ENCODE data around the gene FAM135A.
"Not testable (repeated sequence)": the region's sequence is repeated elsewhere in the genome, so short reads cannot be mapped to it uniquely, and the experiment has no call there.

The FAM135A gene

DNA sequence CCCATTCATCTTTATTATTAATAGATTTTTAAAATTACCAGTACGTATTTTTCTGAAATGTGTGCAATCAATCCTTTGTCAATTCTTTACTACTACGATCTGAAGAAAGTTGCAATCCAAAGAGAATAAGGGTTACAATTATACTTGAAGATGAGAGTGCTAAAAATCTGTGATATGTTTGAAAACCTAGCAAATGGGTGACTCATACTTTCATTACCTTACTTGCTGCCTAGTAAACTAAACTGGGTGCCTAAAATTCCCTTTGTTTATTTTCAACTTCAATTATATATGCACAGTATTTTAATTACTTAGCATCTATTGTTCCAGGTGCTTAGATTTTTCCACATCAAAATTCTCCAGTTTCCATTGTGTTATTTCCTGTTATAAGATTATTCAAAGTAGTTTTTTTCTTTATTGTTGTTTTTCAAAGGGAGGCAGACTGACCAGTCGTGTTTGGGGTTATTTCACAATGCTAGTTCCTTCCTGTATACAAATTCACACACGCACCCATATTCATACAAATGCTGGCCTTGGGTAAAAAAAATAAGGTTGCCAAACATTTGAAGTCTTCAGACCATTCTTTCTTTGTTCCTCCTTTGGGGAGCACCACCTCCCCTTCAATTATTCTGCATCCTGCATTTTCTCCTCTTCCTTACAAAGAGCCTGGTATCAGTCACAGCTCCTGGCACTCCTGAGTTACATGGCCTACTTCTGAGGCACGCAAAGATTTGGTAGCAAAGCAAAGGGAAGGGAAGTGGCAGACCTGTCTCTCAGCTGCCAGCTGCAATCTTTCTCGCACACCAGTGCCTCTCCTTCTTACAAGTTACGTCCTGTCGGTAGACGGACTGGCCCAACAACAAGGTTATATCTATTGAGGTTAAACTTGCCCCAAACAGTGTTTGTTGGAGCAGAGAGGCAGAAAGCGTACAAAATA lies 16.2 kb upstream of the FAM135A start:
- DNase-seq: no peak

DNA sequence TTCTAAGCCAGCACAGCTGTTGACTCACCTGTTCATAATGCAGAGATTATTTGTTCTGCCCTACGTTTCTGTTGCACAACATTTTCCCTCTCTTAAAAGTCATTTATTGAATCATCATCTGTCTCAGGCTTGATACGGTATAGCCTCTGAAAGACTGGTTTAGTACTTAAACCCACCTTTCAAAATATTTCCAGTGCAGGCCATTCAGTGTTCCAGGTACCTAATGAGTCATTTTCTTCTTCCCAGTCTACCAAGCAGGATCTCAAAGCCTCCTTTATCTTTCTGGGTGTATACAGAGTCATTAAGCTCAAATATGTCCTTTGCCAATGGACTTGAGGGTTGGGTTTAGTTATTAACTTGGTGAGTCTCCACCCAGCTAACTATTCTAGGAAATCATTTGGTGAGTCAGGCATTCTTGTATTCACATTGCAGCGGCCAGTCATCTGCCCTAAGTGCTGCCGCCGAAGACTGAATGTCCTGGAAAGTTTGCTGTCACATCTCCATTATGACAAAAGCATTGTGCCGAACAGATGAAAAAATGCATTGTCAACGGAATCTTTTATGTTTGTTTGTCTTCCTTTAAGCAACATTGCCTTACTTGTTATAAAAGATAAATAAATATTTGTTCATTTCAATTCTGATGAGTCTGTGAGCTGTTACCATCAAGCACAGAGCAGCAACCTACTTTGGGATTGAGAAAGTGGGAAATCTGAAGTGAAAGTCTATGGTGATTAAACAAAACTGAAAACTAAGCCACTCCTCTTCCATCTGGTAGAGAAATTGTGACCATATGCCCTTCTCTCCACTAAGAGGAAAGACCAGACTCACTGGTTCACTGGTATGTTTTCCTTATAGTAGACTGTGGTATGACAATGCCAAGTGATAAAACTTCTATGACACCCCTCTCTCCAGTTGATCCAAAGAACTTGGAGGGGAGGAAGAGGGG lies 14.3 kb upstream of the FAM135A start:
- DNase-seq: no peak

DNA sequence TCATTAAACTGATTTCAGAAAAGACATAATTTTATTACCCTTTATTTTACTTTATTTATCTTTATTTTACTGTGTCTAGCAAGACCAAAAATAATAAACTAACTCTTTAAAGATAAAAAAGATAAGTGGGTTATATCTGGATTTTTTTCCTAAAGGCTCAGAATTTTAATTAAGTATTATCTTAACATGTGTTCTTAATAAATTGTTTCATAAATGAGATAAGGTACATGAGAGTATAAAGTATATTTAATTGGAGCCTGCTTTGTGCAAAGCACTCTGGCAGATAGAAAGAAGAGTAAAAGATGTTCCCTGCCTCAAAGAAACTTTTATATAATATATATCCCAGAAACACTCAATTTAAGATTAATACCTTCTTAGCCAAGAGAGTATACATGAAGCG lies 8.7 kb upstream of the FAM135A start:
- no peak for DNase-seq

DNA sequence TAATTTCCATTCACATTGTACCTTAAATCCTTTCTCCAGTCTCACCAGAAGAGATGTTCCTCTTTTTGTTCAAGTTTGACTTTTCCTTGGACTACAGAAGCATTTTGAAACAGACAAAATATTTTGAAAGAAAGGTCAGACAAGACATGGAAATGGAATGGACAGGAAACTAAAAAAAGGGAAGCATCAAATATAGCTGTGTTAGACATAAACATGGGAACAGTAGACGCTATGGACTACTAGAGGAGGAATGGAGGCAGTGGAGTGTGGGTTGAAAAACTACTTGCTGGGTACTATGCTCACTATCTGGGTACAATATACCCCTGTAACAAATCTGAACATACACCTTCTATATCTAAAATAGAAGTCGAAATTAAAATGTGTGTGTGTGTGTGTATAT lies 4.1 kb upstream of the FAM135A start:
- DNase-seq: no peak

- no peak for DNase-seq
These were observed 1.6 kb upstream of the FAM135A start for GRCh38 chr6:70411542-70412251.

DNA sequence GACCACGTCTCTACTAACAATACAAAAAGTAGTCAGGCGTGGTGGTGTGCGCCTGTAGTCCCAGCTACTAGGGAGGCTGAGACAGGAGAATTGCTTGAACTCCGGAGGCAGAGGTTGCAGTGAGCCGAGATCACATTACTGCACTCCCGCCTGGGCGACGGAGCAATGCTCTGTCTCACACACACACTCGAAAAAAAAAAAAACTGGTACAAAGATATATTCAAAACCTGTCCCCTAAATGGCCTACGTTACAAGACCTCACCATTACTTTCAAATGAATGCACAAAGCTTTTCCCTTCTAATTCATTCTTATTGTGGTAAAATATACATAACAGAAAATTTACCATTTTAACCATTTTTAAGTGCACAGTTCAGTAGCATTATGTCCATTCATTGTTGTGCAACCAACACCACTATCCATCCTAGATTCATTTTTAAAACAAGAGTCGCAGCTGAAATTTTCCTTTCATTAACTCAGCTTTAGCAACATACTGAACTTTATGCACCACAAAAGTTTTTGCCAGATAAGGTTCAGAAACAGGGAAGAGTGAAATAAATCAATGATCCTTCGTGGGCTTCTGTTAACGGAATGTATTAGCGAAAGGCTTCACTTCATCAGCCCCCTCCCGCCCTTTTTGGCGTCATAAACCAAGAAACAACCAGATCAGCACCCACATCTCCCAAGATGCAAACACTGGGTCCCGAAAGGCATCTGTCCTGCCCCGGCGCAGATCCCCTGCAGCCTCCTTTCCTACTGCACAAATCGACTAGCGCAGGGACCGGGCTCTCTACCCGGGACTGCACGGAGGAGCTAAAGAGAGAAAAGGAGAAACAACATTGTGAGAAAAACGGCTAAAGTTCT lies 825 bp upstream of the FAM135A start:
- no peak for DNase-seq

DNA sequence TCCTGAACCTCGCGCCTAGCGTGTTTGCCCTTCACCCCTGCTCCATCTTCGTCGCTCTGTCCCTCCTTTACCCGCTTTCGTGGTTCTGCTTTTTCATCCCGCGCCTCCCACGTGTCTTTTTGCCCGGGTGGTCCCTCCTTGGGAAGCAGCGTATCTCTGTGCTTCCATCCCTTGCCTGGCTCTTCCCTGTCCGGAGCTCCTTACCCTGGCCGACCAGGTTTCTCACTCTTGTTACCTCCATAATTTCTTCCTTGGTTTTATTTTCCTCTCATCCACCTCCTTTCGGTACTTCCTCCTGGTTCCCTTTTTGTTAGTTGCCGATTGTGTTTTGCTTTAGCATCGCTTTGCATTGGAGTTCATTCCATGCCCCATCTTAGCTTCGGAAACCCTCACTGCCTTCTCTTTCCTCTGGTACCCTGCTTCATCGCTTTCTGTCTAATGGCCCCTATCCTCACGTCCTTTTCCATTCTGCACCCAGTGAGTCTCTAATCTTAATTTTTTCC lies 735 bp downstream of the FAM135A start:
- peak; percentile 6 for DNase-seq

DNA sequence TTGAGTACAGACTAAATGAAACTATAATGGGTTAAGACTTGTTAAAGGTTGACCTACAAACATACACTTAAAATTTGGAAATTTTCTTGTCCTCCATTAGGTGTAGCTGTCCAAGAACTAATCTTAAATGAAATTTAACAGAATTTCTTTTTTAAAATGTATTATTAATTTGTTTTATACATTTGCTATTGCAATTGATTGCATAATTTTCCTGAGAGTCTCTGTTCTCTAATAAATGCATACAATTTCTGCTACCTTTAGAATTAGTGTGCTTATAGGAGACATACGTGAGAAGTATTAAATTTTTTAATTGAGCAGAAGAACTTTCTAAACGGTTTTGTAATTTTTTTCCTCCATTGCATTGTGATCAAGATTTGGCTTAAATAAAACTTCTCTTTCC lies 1.5 kb downstream of the FAM135A start:
- DNase-seq: no peak

DNA sequence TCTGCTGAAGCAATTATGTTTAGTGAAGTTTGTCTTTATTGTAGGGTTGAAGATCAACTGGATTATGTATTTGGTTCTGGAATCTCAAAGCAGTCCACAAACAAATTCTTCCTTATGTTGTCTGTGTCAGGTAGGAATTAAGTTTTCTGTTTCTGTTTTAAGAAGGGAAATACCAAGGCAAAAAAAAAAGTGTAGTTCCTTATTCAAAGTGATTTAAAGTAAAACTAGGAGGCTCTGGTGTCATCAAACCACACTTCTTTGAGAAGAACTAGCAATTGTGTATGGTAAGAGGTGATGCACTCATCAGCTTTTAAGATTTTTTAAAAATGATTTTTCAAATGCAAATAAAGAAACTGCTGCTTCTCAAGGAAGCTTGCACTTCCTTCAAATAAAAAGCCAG lies 1.9 kb downstream of the FAM135A start:
- no peak for DNase-seq

- no peak for DNase-seq
These were observed 2.4 kb downstream of the FAM135A start for GRCh38 chr6:70415660-70416059.

DNA sequence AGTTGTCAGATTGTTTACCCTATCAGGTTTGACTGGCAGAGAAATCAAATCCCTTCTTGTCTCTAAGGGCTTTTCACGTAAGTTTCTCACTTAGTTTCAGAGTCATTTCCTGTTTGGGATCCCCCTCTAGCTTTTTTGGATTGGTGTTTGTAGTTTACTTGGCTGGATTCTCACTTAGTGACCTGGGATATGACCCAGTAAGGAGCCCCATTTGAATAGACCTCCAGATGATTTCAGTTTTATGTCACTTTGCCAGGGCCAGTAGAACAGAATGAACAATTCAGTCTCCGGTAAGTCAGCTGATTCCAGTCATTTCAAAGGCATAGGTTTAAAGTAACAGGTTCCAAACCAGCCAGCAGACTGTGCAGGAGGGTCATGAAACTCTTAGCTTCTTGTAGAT lies 8.2 kb downstream of the FAM135A start:
- DNase-seq: no peak

DNA sequence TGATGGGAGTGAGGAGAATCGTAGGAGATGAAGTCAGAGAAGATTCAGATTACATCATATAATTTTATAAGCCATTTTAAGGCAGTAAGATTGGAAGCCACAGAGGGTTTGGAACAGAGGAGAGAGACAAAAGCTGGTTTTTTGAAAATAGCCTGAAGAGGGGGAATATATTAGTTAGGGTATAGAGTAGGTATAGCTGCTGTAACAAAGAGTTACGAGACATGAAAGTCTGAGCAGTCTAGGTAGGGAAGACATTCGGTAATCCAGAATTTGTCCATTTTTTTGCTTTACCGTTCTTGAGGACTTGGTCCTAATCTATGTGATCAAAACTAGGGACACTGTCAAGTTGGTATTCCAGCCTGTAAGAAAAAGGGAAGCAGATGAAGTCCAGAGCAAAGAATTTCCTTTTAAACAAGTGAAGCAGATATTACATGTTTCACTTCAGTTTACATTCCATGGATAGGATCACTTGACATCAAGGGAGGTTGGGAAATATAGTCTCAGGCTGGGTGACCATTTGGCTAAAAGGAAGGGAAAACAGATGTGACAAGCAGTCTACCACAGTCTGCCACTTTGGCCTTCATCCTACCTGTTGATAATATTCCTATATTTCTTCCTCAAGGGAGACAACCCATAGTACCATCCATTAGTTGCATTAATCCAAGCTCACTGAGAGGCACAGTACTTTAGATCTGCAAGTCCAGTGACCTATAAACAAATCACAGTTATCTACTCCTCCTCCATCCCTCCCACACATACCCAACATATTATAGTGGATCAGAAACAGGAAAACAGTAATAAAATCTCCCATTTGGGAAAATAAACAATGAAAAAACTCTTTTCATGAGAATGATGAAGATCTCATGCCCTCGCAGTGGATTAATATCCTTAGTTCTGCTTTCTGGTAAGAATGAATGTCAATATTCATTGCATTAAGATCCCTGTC lies 10.2 kb downstream of the FAM135A start:
- no peak for DNase-seq

GRCh38 chr6:70424291-70424690 lies 11.0 kb downstream of the FAM135A start:
- DNase-seq: no peak

DNA sequence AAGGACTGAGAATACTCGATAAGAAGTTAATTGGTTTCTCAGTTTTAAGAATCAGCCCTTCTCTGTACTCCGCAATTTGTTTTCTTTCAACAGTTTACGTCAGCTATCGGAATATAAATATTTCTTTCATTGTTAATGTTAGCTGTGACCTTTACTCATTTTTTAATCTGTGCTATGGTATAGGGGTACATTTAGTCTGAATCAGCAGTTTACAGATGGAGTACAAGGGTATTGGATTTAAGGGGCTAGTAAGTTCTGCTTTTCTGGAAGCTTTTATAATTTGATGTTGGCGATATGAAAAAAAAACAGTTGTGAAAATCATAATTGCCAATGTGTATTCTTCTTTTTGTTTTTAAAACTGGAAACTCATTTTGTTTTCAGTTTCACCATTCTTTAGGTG lies 23.0 kb downstream of the FAM135A start:
- no peak for DNase-seq

DNA sequence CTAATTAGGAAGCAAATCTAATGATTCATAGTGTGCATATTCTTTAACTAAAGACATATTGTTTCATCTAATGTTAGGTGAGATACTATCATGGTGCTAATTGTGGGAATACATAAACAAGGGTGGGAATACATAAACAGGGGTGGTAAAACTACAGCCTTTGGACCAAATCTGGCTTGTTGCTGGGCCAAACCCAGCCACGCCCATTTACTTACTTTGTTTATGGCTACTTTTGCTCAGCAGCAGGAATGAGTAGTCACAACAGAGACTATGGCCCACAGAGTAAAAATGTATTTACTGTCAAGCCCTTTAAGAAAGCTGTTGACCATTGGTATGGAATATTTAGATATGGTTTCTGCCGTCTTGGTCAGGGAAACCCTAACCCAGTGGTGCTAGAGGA lies 31.7 kb downstream of the FAM135A start:
- no peak for DNase-seq

DNA sequence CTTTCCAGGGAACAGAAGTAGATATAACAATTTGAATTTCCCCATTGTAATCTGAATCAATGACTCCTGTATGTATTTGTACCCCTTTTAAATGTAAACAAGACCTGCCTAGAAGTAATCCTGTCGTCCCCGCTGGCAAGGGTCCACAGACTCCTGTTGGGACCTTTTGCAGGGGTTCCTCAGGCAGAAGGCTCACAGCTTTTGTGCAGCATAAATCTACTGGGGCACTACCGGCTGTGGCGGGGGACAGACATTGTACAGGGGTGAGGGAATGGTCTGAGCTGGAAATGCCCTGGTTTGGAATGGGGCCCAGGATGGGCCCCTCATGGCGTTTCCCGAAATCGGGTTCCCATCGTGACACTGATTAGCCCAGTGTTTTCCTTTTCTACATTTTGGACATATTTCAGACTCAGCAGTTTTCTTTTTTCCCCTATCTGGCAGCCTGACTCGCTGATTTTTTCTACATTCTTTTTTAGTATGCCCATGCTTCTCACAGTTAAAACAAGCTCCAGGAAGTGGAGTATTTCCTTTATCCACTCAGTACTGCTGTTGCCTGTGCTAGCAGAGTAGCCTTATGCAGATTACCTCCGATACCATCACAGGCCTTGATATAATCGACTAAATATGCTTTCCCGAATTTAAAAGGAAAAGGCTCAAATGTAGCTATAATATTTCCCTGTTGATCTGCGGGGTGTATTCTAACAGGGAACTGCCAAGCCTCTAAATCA lies 34.2 kb downstream of the FAM135A start:
- DNase-seq: not testable (repeated sequence)

- DNase-seq: peak; percentile 1
These were observed 40.6 kb downstream of the FAM135A start for GRCh38 chr6:70453899-70454298.

DNA sequence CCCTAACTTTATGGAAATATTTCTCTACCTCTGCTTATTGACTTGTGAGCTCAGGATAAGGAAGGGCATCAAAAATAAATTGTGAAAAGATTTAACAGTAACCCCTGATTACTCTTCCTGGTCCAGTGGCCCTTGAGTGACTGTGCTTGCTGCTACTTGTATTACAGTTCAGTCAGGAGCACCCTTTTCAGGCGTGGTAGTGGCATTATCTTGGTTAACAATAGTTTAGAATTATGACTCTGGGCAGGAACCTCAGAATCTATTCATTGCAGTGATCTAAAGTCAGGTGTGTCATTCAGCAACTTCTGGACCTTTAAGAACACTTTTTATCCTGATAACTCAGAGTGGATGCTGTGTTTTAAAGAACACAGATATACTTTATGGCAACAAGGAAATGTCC lies 43.4 kb downstream of the FAM135A start:
- DNase-seq: no peak

- no peak for DNase-seq
These were observed 45.9 kb downstream of the FAM135A start for GRCh38 chr6:70459235-70459634.

GRCh38 chr6:70459699-70460098 lies 46.4 kb downstream of the FAM135A start:
- not testable (repeated sequence) for DNase-seq
